Embryonic facial prominence (tissue), 1 donor: Measurements from ENCODE around the gene SZT2.
"Not testable (repeated sequence)": the region's sequence is repeated elsewhere in the genome, so short reads cannot be mapped to it uniquely, and the experiment has no call there.

Experiments
- DNase-seq: peaks from one replicate; pipeline ENCODE4 v3.0.0-alpha.2; 2016; ENCODE audit errors: extremely low spot score

The SZT2 gene

DNA sequence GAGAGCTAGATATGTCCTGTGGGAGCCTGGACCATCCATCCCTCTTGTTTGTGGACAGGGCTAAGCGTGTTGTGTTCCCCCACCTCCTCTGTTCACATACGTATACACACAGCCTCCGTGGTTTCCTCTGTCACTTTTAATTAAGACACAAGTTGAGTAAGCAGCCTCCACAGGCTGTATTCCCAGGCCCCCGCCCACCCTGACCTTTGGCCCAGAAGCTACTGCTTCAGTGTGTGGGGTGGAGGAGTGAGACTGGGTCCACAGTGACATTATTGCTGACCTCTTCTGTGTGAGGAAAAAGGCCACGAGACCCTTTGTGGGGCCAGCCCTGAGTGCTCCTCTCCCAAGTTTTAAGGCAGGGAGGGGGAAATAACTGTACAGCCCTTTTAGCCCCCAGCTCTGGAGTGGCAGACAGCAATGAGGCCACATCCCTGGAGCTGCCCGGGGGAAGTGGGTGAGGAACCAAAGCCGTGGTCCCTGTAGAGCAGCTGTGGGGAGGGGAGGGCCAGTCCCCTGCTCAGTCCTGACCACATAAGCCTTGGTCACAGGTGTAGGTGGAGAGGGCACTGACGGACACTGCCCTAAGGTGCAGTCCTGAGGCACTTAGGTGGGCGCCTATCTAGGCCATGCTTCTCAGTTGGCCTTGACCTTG is 26.3 kb upstream of the SZT2 start:
- no peak for DNase-seq

DNA sequence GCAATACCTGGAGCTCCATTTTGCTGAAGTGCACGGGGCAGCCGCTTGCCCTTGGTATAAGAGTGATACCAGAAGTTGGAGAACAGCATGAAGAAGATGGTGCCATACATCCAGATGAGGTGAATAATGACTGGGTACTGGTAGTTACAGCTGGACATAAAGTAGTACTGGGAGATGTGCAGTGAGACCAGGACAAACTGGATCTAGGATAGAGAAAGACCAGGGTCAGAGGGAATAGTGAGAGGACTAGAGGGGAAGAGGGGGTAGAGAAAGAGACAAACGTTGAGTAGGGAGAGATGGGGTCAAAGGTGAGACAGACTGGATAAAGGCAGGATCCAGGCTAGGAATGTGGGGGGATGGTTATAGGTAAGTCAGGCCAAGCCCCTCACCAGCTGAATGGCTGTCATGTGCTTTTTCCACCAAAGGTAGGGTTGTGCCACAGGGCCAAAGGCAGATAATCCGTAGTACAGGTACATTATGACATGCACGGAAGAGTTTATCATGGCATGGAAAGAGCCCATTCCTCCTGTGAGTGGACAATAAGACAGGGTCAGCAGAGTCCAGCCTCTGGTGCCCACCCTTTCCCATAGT is 25.7 kb upstream of the SZT2 start:
- no peak for DNase-seq

DNA sequence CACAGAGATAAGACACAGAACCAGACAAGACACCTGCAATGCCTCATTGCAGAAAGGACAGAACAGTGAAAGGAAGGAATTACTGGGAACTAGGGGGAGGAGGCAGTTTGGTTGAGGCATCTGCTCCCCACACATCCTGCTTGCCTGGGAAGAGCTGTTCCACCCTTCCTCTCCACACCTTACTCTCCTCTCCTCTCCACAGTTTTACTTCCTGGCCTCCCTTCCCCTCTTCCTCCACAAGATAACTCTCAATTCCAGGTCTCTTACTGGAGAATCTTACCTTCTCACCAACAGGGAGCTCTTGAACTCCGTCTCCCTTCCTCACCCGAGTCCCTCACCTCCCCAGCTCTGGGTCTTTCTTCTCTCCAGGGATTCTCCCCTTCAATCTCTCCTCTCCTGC is 24.0 kb upstream of the SZT2 start:
- DNase-seq = no peak

DNA sequence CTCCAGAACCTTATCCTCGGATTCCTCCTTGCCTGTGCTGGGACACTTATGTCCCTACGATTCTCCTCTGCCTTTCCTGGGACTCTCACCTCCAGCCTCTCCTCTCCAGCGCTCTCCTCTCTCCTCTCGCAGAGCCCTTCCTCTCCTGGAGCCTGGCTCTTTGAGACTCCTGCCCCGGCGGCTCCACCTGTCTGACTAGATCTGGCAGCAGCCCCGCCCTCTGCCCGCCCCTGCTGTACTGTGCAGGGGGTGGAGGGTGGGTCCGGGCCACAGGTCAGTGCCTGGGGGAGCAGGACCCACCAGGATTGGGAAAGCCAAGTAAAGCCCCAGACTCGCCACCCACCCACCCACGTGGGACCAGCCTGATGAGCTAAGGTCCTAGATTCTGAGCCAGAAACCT is 23.5 kb upstream of the SZT2 start:
- DNase-seq = no peak

GRCh38 chr1:43366601-43367025 is 23.1 kb upstream of the SZT2 start:
- DNase-seq = no peak

- no peak for DNase-seq
Measured at GRCh38 chr1:43367026-43367903, 22.4 kb upstream of the SZT2 start.

- DNase-seq = no peak
Measured at GRCh38 chr1:43367904-43368645, 21.6 kb upstream of the SZT2 start, which contains the start of gene ELOVL1. Gene ELOVL1, minus strand, starts transcription at chr1:43368011. Its CDS starts 2,402 bp downstream, at chr1:43365609.

DNA sequence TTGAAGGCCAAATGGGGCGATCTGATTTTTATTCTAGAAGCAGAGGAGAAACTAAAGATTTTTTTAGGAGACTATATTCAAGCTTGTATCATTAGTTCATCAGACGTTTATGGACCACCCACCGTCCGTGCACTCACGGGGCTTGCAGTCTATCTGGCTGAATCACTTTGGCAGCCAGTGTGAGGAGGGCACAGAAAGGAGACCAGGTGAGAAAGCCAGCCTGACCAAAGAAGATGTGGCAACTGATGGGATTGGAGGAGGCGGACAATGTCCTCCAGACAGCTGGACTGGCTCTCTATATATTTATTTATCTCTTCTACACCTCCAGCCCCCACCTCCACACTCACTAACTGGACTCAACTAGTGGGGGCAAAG is 21.1 kb upstream of the SZT2 start:
- no peak for DNase-seq

GRCh38 chr1:43369779-43370178 is 19.9 kb upstream of the SZT2 start:
- not testable (repeated sequence) for DNase-seq

GRCh38 chr1:43370564-43370963 is 19.1 kb upstream of the SZT2 start:
- DNase-seq = no peak

DNA sequence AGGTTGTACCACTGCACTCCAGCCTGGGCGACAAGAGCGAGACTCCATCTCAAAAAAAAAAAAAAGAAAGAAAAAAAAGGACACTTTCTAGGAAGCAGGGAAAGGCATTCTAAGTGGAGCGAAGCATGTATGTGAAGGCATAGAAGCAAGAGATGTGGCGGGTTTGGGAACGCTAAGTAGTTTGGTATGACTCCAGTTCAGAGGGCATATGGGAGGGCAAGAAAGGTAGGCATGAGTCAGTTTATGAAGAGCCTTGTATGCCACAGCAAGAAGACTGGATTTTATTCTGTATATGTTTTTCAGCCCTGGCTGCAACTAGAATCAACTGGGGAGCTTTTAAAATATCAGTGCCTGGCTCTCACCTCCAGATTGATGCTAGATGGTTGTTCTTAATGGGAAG is 17.5 kb upstream of the SZT2 start:
- no peak for DNase-seq

GRCh38 chr1:43373066-43373940 is 16.4 kb upstream of the SZT2 start:
- no peak for DNase-seq

DNA sequence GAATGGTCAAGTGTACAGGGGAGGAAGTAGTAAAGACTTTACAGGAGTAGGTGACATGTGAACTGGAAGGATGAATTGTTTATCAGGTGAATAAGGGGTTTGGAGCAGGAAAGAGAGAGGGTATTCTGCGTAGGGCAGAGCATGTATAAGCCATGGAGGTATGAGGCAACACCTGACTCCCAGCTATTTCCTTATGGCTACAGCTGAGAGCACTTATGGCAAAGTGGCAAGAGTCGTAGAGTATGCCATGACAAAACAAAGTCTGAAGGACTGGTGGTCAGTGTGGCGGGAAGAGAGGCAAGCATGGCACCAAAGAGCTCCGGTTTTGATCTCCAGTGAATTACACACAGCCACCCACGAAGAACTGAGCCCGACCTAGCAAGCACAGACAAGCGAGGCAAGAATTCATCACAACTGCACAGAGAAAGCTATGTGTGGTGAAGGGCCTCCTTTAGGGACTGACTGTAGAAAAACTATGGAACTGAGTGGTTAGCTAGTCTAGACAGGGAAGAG is 12.9 kb upstream of the SZT2 start:
- DNase-seq = no peak

- DNase-seq = no peak
Measured at GRCh38 chr1:43377831-43378230, 11.9 kb upstream of the SZT2 start.

DNA sequence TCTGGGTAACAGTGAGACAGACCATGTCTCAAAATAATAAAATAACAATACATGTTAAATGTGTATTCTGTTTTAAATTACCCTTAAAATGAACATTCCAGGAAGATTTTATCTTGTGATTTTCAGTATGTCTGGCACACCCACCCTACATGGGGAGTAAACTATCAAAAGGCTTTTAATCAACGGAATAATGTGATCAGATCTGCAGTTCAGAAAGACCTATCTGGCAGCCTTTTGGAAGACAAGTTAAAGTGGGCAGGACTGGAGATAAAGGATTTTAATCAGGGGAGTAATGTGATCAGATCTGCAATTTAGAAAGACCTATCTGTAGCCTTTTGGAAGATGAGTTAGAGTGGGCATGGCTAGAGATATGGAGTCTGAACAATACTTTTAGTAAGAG is 10.2 kb upstream of the SZT2 start:
- no peak for DNase-seq

GRCh38 chr1:43381612-43382011 is 8.1 kb upstream of the SZT2 start:
- DNase-seq = no peak

- DNase-seq = no peak
Measured at GRCh38 chr1:43382027-43382779, 7.5 kb upstream of the SZT2 start.

GRCh38 chr1:43383449-43383848 is 6.2 kb upstream of the SZT2 start:
- no peak for DNase-seq

- DNase-seq = no peak
Measured at GRCh38 chr1:43386676-43387075, 3.0 kb upstream of the SZT2 start.

DNA sequence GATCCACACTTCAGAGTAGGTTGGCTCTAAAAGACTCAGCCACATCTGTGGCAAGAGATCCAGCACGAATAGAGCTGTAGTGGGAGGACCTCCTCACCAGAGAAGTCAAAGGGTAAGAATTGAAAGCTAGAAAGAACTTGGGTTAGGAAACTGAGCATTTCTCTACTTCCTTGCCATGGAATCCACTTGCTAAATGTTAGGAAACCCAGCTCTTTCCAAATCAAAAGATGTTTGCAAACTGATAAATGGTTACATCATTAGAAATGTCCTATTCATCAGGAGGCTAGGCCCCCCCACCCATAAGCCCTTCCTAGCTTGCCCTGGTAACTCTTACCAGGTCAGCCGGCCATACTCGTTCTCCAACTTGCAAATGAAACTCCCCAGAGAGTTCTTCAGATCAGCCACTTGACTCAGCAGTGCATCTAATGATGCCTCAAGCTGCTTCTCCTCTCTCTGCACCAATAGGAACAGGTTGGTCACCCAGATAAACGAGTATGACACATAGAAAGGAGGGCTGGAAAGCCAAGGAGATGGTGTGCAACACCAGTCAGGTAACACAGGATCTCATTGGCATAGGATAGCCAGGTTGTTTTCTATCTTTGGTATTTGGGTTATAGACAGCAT is 1.6 kb upstream of the SZT2 start:
- no peak for DNase-seq
